ENCODE results near the gene TMEM163.
"Not testable (repeated sequence)": the region's sequence is repeated elsewhere in the genome, so short reads cannot be mapped to it uniquely, and the experiment has no call there.

TMEM163 gene

DNA sequence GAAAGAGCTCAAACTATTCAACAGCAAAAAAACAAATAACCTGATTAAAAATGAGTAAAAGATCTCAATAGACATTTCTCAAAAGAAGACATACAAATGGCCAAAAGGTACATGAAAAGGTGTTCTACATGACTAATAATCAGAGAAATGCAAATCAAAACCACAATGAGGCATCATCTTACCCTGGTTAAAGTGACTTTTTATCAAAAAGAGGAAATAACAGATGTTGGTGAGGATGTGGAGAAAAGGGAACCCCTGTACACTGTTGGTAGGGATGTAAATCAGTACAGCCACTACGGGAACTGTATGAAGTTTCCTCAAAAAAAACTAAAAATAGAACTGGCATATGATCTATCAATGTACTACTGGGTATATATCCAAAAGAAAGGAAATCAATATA, 39.8 kb upstream of the TMEM163 start (continued):
- TF ChIP-seq, protein P1, sequence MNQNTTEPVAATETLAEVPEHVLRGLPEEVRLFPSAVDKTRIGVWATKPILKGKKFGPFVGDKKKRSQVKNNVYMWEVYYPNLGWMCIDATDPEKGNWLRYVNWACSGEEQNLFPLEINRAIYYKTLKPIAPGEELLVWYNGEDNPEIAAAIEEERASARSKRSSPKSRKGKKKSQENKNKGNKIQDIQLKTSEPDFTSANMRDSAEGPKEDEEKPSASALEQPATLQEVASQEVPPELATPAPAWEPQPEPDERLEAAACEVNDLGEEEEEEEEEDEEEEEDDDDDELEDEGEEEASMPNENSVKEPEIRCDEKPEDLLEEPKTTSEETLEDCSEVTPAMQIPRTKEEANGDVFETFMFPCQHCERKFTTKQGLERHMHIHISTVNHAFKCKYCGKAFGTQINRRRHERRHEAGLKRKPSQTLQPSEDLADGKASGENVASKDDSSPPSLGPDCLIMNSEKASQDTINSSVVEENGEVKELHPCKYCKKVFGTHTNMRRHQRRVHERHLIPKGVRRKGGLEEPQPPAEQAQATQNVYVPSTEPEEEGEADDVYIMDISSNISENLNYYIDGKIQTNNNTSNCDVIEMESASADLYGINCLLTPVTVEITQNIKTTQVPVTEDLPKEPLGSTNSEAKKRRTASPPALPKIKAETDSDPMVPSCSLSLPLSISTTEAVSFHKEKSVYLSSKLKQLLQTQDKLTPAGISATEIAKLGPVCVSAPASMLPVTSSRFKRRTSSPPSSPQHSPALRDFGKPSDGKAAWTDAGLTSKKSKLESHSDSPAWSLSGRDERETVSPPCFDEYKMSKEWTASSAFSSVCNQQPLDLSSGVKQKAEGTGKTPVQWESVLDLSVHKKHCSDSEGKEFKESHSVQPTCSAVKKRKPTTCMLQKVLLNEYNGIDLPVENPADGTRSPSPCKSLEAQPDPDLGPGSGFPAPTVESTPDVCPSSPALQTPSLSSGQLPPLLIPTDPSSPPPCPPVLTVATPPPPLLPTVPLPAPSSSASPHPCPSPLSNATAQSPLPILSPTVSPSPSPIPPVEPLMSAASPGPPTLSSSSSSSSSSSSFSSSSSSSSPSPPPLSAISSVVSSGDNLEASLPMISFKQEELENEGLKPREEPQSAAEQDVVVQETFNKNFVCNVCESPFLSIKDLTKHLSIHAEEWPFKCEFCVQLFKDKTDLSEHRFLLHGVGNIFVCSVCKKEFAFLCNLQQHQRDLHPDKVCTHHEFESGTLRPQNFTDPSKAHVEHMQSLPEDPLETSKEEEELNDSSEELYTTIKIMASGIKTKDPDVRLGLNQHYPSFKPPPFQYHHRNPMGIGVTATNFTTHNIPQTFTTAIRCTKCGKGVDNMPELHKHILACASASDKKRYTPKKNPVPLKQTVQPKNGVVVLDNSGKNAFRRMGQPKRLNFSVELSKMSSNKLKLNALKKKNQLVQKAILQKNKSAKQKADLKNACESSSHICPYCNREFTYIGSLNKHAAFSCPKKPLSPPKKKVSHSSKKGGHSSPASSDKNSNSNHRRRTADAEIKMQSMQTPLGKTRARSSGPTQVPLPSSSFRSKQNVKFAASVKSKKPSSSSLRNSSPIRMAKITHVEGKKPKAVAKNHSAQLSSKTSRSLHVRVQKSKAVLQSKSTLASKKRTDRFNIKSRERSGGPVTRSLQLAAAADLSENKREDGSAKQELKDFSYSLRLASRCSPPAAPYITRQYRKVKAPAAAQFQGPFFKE (tag by site-specific recombination; IDR thresholded peaks at IDR 0.05; ENCODE audit: borderline replicate concordance), result no peak
- TF ChIP-seq, protein P2, sequence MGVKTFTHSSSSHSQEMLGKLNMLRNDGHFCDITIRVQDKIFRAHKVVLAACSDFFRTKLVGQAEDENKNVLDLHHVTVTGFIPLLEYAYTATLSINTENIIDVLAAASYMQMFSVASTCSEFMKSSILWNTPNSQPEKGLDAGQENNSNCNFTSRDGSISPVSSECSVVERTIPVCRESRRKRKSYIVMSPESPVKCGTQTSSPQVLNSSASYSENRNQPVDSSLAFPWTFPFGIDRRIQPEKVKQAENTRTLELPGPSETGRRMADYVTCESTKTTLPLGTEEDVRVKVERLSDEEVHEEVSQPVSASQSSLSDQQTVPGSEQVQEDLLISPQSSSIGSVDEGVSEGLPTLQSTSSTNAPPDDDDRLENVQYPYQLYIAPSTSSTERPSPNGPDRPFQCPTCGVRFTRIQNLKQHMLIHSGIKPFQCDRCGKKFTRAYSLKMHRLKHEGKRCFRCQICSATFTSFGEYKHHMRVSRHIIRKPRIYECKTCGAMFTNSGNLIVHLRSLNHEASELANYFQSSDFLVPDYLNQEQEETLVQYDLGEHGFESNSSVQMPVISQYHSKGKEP (tag by site-specific recombination; IDR thresholded peaks at IDR 0.05), result no peak
- TF ChIP-seq ZNF654 (tag by site-specific recombination; IDR thresholded peaks at IDR 0.05; ENCODE audit: low read depth) (no peak), HOXC10 (CRISPR knock-in tag; IDR thresholded peaks at IDR 0.05) (no peak), ZNF596 (tag by site-specific recombination; IDR thresholded peaks at IDR 0.05) (no peak), ZNF660 (tag by site-specific recombination; IDR thresholded peaks at IDR 0.05) (no peak), ZNF560 (tag by site-specific recombination; IDR thresholded peaks at IDR 0.05; ENCODE audit: borderline replicate concordance) (no peak), ZNF280D (tag by site-specific recombination; IDR thresholded peaks at IDR 0.05) (no peak), SALL2 (tag by site-specific recombination; IDR thresholded peaks at IDR 0.05; ENCODE audit: borderline replicate concordance) (no peak)

DNA sequence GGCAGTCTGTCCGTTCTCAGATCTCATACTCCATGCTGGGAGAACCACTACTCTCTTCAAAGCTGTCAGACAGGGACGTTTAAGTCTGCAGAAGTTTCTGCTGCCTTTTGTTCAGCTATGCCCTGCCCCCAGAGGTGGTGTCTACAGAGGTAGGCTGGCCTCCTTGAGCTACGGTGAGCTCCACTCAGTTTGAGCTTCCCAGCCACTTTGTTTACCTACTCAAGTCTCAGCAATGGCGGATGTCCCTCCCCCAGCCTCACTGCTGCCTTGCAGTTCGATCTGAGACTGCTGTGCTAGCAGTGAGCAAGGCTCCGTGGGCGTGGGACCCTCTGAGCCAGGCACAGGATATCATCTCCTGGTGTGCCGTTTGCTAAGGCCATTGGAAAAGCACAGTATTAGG, 33.2 kb upstream of the TMEM163 start:
- H3K27ac ChIP-seq (ENCODE audit: extremely low read depth, low read depth, low read length); POLR2A ChIA-PET; H3K9me3 ChIP-seq (ENCODE audit: control insufficient read depth, insufficient read depth, low read depth, low read length); CTCF ChIA-PET; H3K4me1 ChIP-seq (ENCODE audit: control insufficient read depth, insufficient read depth, low read length); H3K4me3 ChIP-seq (ENCODE audit: low read depth, low read length); H3K36me3 ChIP-seq (ENCODE audit: control insufficient read depth in 2 of 2, insufficient read depth in 1 of 2, low read length in 2 of 2): not testable (repeated sequence)

DNA sequence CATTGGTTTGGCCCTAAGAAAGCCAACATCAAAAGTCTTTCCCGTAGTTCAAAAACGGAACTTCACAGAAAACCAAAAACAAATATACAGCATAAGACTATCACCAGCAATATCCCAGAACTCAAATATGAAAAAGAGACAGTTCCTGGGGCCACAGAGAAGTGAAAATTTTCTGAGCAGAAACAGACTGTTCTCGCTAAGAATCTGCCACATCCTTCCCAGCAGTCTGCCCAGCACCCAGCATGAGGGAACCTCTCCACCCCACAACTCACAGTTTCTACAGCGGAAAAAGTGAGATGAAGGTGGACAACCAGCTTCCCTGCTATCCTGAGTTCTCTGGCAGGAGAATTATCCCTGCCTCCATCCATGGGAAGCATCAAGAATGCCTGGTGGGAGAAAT, 26.7 kb upstream of the TMEM163 start:
- CTCF ChIA-PET, result no interaction called here
- TF ChIP-seq, protein P3, sequence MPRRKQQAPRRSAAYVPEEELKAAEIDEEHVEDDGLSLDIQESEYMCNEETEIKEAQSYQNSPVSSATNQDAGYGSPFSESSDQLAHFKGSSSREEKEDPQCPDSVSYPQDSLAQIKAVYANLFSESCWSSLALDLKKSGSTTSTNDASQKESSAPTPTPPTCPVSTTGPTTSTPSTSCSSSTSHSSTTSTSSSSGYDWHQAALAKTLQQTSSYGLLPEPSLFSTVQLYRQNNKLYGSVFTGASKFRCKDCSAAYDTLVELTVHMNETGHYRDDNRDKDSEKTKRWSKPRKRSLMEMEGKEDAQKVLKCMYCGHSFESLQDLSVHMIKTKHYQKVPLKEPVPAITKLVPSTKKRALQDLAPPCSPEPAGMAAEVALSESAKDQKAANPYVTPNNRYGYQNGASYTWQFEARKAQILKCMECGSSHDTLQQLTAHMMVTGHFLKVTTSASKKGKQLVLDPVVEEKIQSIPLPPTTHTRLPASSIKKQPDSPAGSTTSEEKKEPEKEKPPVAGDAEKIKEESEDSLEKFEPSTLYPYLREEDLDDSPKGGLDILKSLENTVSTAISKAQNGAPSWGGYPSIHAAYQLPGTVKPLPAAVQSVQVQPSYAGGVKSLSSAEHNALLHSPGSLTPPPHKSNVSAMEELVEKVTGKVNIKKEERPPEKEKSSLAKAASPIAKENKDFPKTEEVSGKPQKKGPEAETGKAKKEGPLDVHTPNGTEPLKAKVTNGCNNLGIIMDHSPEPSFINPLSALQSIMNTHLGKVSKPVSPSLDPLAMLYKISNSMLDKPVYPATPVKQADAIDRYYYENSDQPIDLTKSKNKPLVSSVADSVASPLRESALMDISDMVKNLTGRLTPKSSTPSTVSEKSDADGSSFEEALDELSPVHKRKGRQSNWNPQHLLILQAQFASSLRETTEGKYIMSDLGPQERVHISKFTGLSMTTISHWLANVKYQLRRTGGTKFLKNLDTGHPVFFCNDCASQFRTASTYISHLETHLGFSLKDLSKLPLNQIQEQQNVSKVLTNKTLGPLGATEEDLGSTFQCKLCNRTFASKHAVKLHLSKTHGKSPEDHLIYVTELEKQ (tag by site-specific recombination; IDR thresholded peaks at IDR 0.05; ENCODE audit: borderline replicate concordance), result no peak
- TF ChIP-seq ZNF211 (tag by site-specific recombination; IDR thresholded peaks at IDR 0.05; ENCODE audit: low read depth) (no peak), ZNF791 (tag by site-specific recombination; IDR thresholded peaks at IDR 0.05) (no peak), ZNF521 (tag by site-specific recombination; IDR thresholded peaks at IDR 0.05) (no peak), ZFP41 (tag by site-specific recombination; IDR thresholded peaks at IDR 0.05; ENCODE audit: borderline replicate concordance) (no peak), GLI2 (tag by site-specific recombination; IDR thresholded peaks at IDR 0.05; ENCODE audit: borderline replicate concordance, low read depth) (no peak), ZBTB21 (tag by site-specific recombination; IDR thresholded peaks at IDR 0.05) (no peak)
- Histone ChIP-seq H3K27ac (ENCODE audit: extremely low read depth, low read depth, low read length) (no peak overlapping the region), H3K4me1 (ENCODE audit: control insufficient read depth, insufficient read depth, low read length) (no peaks in the 10 kb centered on the region), H3K4me3 (ENCODE audit: low read depth, low read length) (no peak overlapping the region), H3K36me3 (ENCODE audit: control insufficient read depth in 2 of 2, insufficient read depth in 1 of 2, low read length in 2 of 2) (no peaks in the 10 kb centered on the region), H3K9me3 (ENCODE audit: control insufficient read depth, insufficient read depth, low read depth, low read length) (no peaks in the 10 kb centered on the region)
- POLR2A ChIA-PET, result no interaction called here
